OCI-LY1 (cell line): Measurements from ENCODE around the gene SSBP2.
A peak's percentile ranks its signal among the peaks of the same experiment; 100 is the strongest.

ENCODE experiments used
- H2AFZ ChIP-seq: fragments of 200-600 bp; sonication (generic), shearing (Covaris generic); 2 replicates; pipeline ENCODE4 v1.6.0; 2014; ENCODE audit warnings: antibody characterized with exemption, mild to moderate bottlenecking, low read length
- H3F3A ChIP-seq: fragments of 200-600 bp; sonication (generic), shearing (Covaris generic); 2 replicates; pipeline ENCODE4 v1.6.0; 2014; ENCODE audit warnings: mild to moderate bottlenecking, antibody characterized with exemption, low read length, moderate library complexity; ENCODE audit not compliant: insufficient read depth
- H3K27ac ChIP-seq: fragments of 200-600 bp; sonication (generic); 2 replicates; pipeline ENCODE4 v1.5.1; 2014; ENCODE audit warnings: low read length, mixed run types, mild to moderate bottlenecking, low read depth; ENCODE audit not compliant: poor library complexity, severe bottlenecking
- H3K27me3 ChIP-seq: fragments of 200-600 bp; sonication (generic); 2 replicates; pipeline ENCODE4 v1.6.0; 2014; ENCODE audit warnings: antibody characterized with exemption, mild to moderate bottlenecking, low read length, moderate library complexity; ENCODE audit not compliant: insufficient read depth
- H3K36me3 ChIP-seq: fragments of 200-600 bp; sonication (generic); 2 replicates; pipeline ENCODE4 v1.6.1; 2014; ENCODE audit warnings: mild to moderate bottlenecking, antibody characterized with exemption, low read length, moderate library complexity, mixed read lengths; ENCODE audit not compliant: insufficient read depth
- H3K4me1 ChIP-seq: fragments of 200-600 bp; sonication (generic); 2 replicates; pipeline ENCODE4 v1.5.1; 2014; ENCODE audit warnings: mild to moderate bottlenecking, low read length, moderate library complexity; ENCODE audit not compliant: insufficient read depth, severe bottlenecking
- H3K4me2 ChIP-seq: fragments of 200-600 bp; sonication (generic), shearing (Covaris generic); 2 replicates; pipeline ENCODE4 v1.6.1; 2014; ENCODE audit warnings: low read length
- H3K4me3 ChIP-seq: fragments of 200-600 bp; sonication (generic); 2 replicates; pipeline ENCODE4 v1.5.1; 2014; ENCODE audit warnings: low read length, low read depth, mild to moderate bottlenecking, mixed read lengths; ENCODE audit not compliant: poor library complexity, severe bottlenecking
- H3K79me2 ChIP-seq: fragments of 200-600 bp; shearing (Covaris generic); 2 replicates; pipeline ENCODE4 v1.6.1; 2016; ENCODE audit warnings: mixed run types, low read length, mixed read lengths; ENCODE audit not compliant: insufficient read depth
- H3K9ac ChIP-seq: fragments of 200-600 bp; sonication (generic), shearing (Covaris generic); 2 replicates; pipeline ENCODE4 v1.6.1; 2014; ENCODE audit warnings: mild to moderate bottlenecking, low read length, mixed read lengths
- H3K9me2 ChIP-seq: fragments of 200-600 bp; sonication (generic), shearing (Covaris generic); 2 replicates; pipeline ENCODE4 v1.6.1; 2014; ENCODE audit warnings: low read depth, mild to moderate bottlenecking, low read length, mixed read lengths
- H3K9me3 ChIP-seq: fragments of 200-600 bp; shearing (Covaris generic); 2 replicates; pipeline ENCODE4 v1.6.1; 2014; ENCODE audit warnings: low read length, mixed read lengths
- H4K20me1 ChIP-seq: fragments of 200-600 bp; sonication (generic), shearing (Covaris generic); 2 replicates; pipeline ENCODE4 v1.6.0; 2016; ENCODE audit warnings: mild to moderate bottlenecking, low read length; ENCODE audit not compliant: insufficient read depth
- EZH2 ChIP-seq: fragments of 200-600 bp; sonication (generic), shearing (Covaris generic); IDR thresholded peaks from 2 replicates; pipeline ENCODE4 v1.8.0; 2017; ENCODE audit warnings: borderline replicate concordance, mixed run types, mild to moderate bottlenecking, antibody characterized with exemption, low read length, moderate library complexity, mixed read lengths
- TF ChIP-seq, protein P1 (sequence below): fragments of 200-600 bp; sonication (generic), shearing (Covaris generic); IDR thresholded peaks from 2 replicates; pipeline ENCODE4 v1.5.1; 2017; ENCODE audit warnings: mild to moderate bottlenecking, antibody characterized with exemption, low read length, moderate library complexity, mixed read lengths

SSBP2 gene

GRCh38 chr5:81785322-81785721 lies 34.4 kb upstream of the SSBP2 start:
- Histone ChIP-seq H3K4me1 (peaks cover 7% of the 10 kb centered on the region), H3K27me3 (no peaks in the 10 kb centered on the region), H3K36me3 (no peaks in the 10 kb centered on the region), H3K4me3 (no peak overlapping the region), H3F3A (no peaks in the 10 kb centered on the region), H3K9me3 (no peaks in the 10 kb centered on the region), H3K4me2 (no peak overlapping the region), H3K27ac (no peak overlapping the region), H4K20me1 (no peaks in the 10 kb centered on the region), H3K9ac (no peak overlapping the region), H2AFZ (no peak overlapping the region), H3K79me2 (no peaks in the 10 kb centered on the region), H3K9me2 (no peaks in the 10 kb centered on the region)
- TF ChIP-seq, protein P1, sequence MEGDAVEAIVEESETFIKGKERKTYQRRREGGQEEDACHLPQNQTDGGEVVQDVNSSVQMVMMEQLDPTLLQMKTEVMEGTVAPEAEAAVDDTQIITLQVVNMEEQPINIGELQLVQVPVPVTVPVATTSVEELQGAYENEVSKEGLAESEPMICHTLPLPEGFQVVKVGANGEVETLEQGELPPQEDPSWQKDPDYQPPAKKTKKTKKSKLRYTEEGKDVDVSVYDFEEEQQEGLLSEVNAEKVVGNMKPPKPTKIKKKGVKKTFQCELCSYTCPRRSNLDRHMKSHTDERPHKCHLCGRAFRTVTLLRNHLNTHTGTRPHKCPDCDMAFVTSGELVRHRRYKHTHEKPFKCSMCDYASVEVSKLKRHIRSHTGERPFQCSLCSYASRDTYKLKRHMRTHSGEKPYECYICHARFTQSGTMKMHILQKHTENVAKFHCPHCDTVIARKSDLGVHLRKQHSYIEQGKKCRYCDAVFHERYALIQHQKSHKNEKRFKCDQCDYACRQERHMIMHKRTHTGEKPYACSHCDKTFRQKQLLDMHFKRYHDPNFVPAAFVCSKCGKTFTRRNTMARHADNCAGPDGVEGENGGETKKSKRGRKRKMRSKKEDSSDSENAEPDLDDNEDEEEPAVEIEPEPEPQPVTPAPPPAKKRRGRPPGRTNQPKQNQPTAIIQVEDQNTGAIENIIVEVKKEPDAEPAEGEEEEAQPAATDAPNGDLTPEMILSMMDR, result no peak
- TF ChIP-seq EZH2, result no peak

DNA sequence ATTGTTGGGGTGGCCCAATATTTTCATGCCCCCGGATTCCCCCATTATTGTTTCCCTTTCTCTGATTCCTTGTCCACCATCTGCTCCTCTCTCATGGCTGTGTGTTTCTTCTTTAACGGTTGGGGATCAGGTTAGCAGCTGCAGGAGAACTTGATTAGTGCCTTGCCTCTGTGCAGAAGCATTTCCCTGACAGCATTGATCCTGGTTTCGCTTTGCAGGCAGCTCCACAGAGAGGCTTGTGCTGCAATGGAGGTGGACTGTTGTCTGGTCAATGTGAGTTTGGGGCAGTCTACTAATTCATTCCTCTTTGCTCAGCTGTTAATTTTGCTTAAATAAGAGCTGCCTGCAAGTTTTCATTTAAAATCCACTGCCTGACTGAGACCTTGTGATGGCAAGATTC lies 32.5 kb upstream of the SSBP2 start:
- Histone ChIP-seq H3K4me2 (no peak overlapping the region), H3F3A (no peaks in the 10 kb centered on the region), H3K9ac (no peak overlapping the region), H3K9me2 (no peaks in the 10 kb centered on the region), H4K20me1 (no peaks in the 10 kb centered on the region), H3K27me3 (no peaks in the 10 kb centered on the region), H3K27ac (no peak overlapping the region), H3K4me3 (no peak overlapping the region), H2AFZ (no peak overlapping the region), H3K9me3 (no peaks in the 10 kb centered on the region), H3K4me1 (peaks cover 24% of the 10 kb centered on the region), H3K79me2 (no peaks in the 10 kb centered on the region), H3K36me3 (no peaks in the 10 kb centered on the region)
- TF ChIP-seq EZH2, result no peak
- TF ChIP-seq, protein P1, result no peak

DNA sequence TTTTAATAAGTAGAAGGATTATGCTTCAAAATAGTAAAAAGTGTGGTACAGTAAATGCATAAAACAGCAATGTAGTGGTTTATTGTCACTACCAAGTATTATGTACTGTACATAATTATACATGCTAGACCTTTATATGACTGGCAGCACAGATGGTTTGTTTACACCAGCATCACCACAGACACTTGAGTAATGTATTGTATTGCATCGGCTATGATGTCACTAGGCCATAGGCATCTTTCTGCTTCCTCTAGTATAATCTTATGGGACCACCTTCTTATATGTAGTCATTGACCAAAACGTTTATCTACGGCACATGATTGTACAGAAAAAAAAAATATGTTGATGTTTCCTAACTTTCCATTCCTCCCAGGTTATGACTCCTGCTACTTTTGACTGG lies 31.9 kb upstream of the SSBP2 start:
- no peak overlapping the region for H3K9ac ChIP-seq
- no peak overlapping the region for H3K27ac ChIP-seq
- H3K4me3 ChIP-seq, result no peak overlapping the region
- no peaks in the 10 kb centered on the region for H3K9me3 ChIP-seq
- H2AFZ ChIP-seq, result no peak overlapping the region
- H3K4me1 ChIP-seq, result peaks cover 23% of the 10 kb centered on the region
- no peak for TF ChIP-seq EZH2
- H3K9me2 ChIP-seq, result no peaks in the 10 kb centered on the region
- H3K36me3 ChIP-seq, result no peaks in the 10 kb centered on the region
- H3F3A ChIP-seq, result no peaks in the 10 kb centered on the region
- H4K20me1 ChIP-seq, result no peaks in the 10 kb centered on the region
- no peaks in the 10 kb centered on the region for H3K27me3 ChIP-seq
- no peak overlapping the region for H3K4me2 ChIP-seq
- no peaks in the 10 kb centered on the region for H3K79me2 ChIP-seq

DNA sequence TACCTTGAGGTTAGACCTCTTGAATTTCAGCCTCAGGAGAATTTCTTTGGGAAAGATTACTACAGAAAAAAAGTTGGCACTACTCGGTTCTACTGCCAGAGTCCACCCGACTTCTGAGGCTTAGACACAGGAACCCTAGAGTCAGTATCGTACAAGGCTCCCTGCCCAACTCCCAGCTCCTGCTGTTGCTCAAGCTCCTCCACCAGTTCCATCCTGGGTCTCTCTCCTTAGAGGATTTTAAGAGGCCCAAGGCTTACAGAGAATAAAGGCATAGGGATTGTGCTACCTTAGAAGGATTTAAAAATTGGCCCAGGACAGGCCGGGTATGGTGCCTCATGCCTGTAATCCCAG lies 29.0 kb upstream of the SSBP2 start:
- no peaks in the 10 kb centered on the region for H3K36me3 ChIP-seq
- H3K4me3 ChIP-seq, result no peak overlapping the region
- no peak overlapping the region; the same call in 1 of the 2 replicates for H3K9ac ChIP-seq
- H2AFZ ChIP-seq, result peak overlapping the region; percentile 97
- H3K27me3 ChIP-seq, result no peaks in the 10 kb centered on the region
- H4K20me1 ChIP-seq, result no peaks in the 10 kb centered on the region
- H3K9me2 ChIP-seq, result no peaks in the 10 kb centered on the region
- no peaks in the 10 kb centered on the region for H3K79me2 ChIP-seq
- TF ChIP-seq EZH2, result no peak
- TF ChIP-seq, protein P1, result no peak
- H3K9me3 ChIP-seq, result no peaks in the 10 kb centered on the region
- H3K4me2 ChIP-seq, result peak overlapping the region; percentile 89; the same call in 1 of the 2 replicates
- peak overlapping the region; percentile 33 for H3K27ac ChIP-seq
- no peaks in the 10 kb centered on the region for H3F3A ChIP-seq
- peaks cover 19% of the 10 kb centered on the region for H3K4me1 ChIP-seq
